K562 (cell line): Measurements from ENCODE around the gene CCDC148. TPM values are rescaled to one million over a fixed set of nuclear protein-coding genes. Genes with fewer than 3 reads are reported as not detected.
A peak's percentile ranks its signal among the peaks of the same experiment; 100 is the strongest.

Experiments used
- ARID4B ChIP-seq: sonication (generic); formaldehyde crosslinking; IDR thresholded peaks from 2 replicates; pipeline ENCODE4 v1.8.0; 2022; ENCODE audit warnings: mild to moderate bottlenecking, missing genetic modification reagents
- C11orf30 ChIP-seq: fragments of 450-650 bp; IDR thresholded peaks from 2 replicates; pipeline ENCODE4 v1.6.1; 2016; ENCODE audit warnings: low read depth, mild to moderate bottlenecking
- CBFA2T3 ChIP-seq: fragments of 450-650 bp; IDR thresholded peaks from 2 replicates; pipeline ENCODE4 v1.6.1; 2017
- CEBPG ChIP-seq, 3 experiments: fragments of 200-800 bp in 1 of 3; sonication (Bioruptor generic) in 1 of 3; sonication (generic) in 1 of 3; formaldehyde crosslinking in 1 of 3; IDR thresholded peaks in 2 of 3; conservative IDR thresholded peaks in 1 of 3; 2 replicates each; pipeline versions ENCODE4 v1.6.1 to v1.8.0; 2016 to 2022; ENCODE audit warnings: missing compliant biosample characterization in 2 of 3, missing genetic modification characterization in 2 of 3, mild to moderate bottlenecking in 1 of 3, missing genetic modification reagents in 1 of 3
- CREB5 ChIP-seq: fragments of 250-450 bp; sonication (Bioruptor Pico); IDR thresholded peaks from 2 replicates; pipeline ENCODE4 v1.5.0; 2020; ENCODE audit warnings: mild to moderate bottlenecking
- DPF2 ChIP-seq: fragments of 450-650 bp; IDR thresholded peaks from 2 replicates; pipeline ENCODE4 v1.6.1; 2016
- FIP1L1 ChIP-seq: fragments of 200-400 bp; formaldehyde crosslinking; IDR thresholded peaks from 2 replicates; pipeline ENCODE4 v1.6.1; 2018; ENCODE audit warnings: mild to moderate bottlenecking, low read depth, low read length; ENCODE audit not compliant: poor library complexity, severe bottlenecking
- FOXA1 ChIP-seq: fragments of 450-650 bp; IDR thresholded peaks from 2 replicates; pipeline ENCODE4 v1.6.1; 2016; ENCODE audit warnings: mild to moderate bottlenecking, borderline replicate concordance
- GABPA ChIP-seq: fragments of 200-800 bp; sonication (Bioruptor generic); conservative IDR thresholded peaks from 2 replicates; pipeline ENCODE4 v1.6.1; 2016; ENCODE audit warnings: low read depth, missing genetic modification characterization, missing compliant biosample characterization
- IRF2 ChIP-seq: sonication (generic); formaldehyde crosslinking; IDR thresholded peaks from 2 replicates; pipeline ENCODE4 v1.8.1; 2022; ENCODE audit warnings: mild to moderate bottlenecking, missing genetic modification reagents
- MNT ChIP-seq, 2 experiments: fragments of 450-650 bp; conservative IDR thresholded peaks; 2 replicates each; pipeline ENCODE4 v1.6.1; 2017; ENCODE audit warnings: mild to moderate bottlenecking in 2 of 2, moderate library complexity in 2 of 2
- NCOR1 ChIP-seq: fragments of 450-650 bp; IDR thresholded peaks from 2 replicates; pipeline ENCODE4 v1.6.1; 2016; ENCODE audit warnings: mild to moderate bottlenecking, moderate library complexity
- PHF20 ChIP-seq: fragments of 450-650 bp; IDR thresholded peaks from 2 replicates; pipeline ENCODE4 v1.6.1; 2018; ENCODE audit not compliant: partially characterized antibody
- RAD21 ChIP-seq, 2 experiments: fragments of 250-450 bp in 1 of 2; fragments of 450-650 bp in 1 of 2; sonication (Bioruptor Pico) in 1 of 2; formaldehyde crosslinking in 1 of 2; IDR thresholded peaks in 1 of 2; conservative IDR thresholded peaks in 1 of 2; 2 replicates each; pipeline versions ENCODE4 v1.4.0 to v1.8.0; 2020 to 2022; ENCODE audit warnings: mild to moderate bottlenecking in 2 of 2, moderate library complexity in 1 of 2
- SPI1 ChIP-seq: IDR thresholded peaks from 2 replicates; pipeline ENCODE4 v1.6.1; 2011; ENCODE audit warnings: low read depth, low read length, control low read depth, borderline replicate concordance
- THRAP3 ChIP-seq: fragments of 450-650 bp; IDR thresholded peaks from 2 replicates; pipeline ENCODE4 v1.6.1; 2016; ENCODE audit warnings: mild to moderate bottlenecking, inconsistent platforms, borderline replicate concordance
- ZBTB1 ChIP-seq: sonication (generic); formaldehyde crosslinking; IDR thresholded peaks from 2 replicates; pipeline ENCODE4 v1.8.1; 2023; ENCODE audit warnings: missing genetic modification reagents, low read depth, mild to moderate bottlenecking, borderline replicate concordance
- ZNF436 ChIP-seq: fragments of 250-450, 450-650 bp; sonication (Bioruptor Pico); formaldehyde crosslinking; IDR thresholded peaks from 2 replicates; pipeline ENCODE4 v1.7.0; 2020; ENCODE audit warnings: mild to moderate bottlenecking
- polyA plus RNA-seq, 8 experiments: library from polyadenylated mRNA; depleted of rRNA in 4 of 8; stranded (reverse) in 5 of 8; unstranded in 3 of 8; fragments of >200 nt; fragmentation: Nextera tagmentation in 2 of 8; fragmentation: Illumina TruSeq in 1 of 8; extraction: Ambion mirVana in 2 of 8; extraction: Trizol in 1 of 8; gene quantifications; 2 replicates each; pipeline versions ENCODE4 v1.2.1 to v1.2.3, GENCODE V29; 2011 to 2014; ENCODE audit warnings: inconsistent platforms in 1 of 8, missing spikeins in 1 of 8
- total RNA-seq, 7 experiments: library from RNA; depleted of rRNA in 6 of 7; stranded (reverse); fragments of >200 nt in 6 of 7; fragmentation: Illumina TruSeq in 2 of 7; extraction: Trizol in 2 of 7; gene quantifications; 2 replicates each; pipeline versions ENCODE4 v1.2.1 to v1.2.3, GENCODE V29; 2011 to 2021; ENCODE audit warnings: low replicate concordance in 1 of 7

Gene CCDC148
- total and polyA plus RNA-seq, 9 of the 15 experiments (the other 6 are each of a cell fraction or from before 2014, with no cell fraction given) = 0.10 to 1.4 (median 0.65) TPM

- TF ChIP-seq PHF20 = no peak
- peak; percentile 40; the same call in 1 of the 2 replicates for TF ChIP-seq DPF2
- no peak for TF ChIP-seq SPI1
- TF ChIP-seq FOXA1 = no peak
- TF ChIP-seq IRF2 = no peak
- no peak for TF ChIP-seq CREB5 (CRISPR knock-in tag)
- peak; percentile 60 for TF ChIP-seq NCOR1
- TF ChIP-seq THRAP3 = 0 out of 2 replicates have a peak, but pooled peaks have one; percentile 10
- TF ChIP-seq ARID4B (CRISPR knock-in tag) = no peak
- 0 out of 2 replicates have a peak, but pooled peaks have one; percentile 6 for TF ChIP-seq C11orf30
- no peak for TF ChIP-seq GABPA
- TF ChIP-seq CEBPG (CRISPR knock-in tag; IDR thresholded peaks at IDR 0.05) = no peak
- TF ChIP-seq CEBPG (tag; conservative IDR thresholded peaks at IDR 0.05 in 1 of 2, IDR thresholded peaks at IDR 0.05 in 1 of 2) = no peak
- peak; percentile 76 for TF ChIP-seq CBFA2T3
- TF ChIP-seq FIP1L1 = no peak
- peak; percentile 21 to 42; a peak in 3 of 4 replicates for TF ChIP-seq RAD21 (CRISPR knock-in tag; conservative IDR thresholded peaks at IDR 0.05 in 1 of 2, IDR thresholded peaks at IDR 0.05 in 1 of 2)
- TF ChIP-seq ZNF436 (CRISPR knock-in tag) = no peak
- TF ChIP-seq ZBTB1 = no peak
- TF ChIP-seq MNT (conservative IDR thresholded peaks at IDR 0.05) = peak in 1 of 2 experiments; percentile 29; a peak in 1 of 4 replicates
These were observed 8.1 kb upstream of the CCDC148 start (continued) for GRCh38 chr2:158464426-158465281.
